Caco-2 (cell line): ENCODE measurements around the gene PHLDB1. TPM values are rescaled to one million over a fixed set of nuclear protein-coding genes. Genes with fewer than 3 reads are reported as not detected.

Source experiments
- BruUV-seq: library from RNA; stranded (reverse); fragments of 400-500 nt; replicated peaks from 2 replicates; lab custom pipeline; 2021; lab: Mats Ljungman, UMichigan
- CTCF ChIA-PET: fragments of 300-600 bp; sonication (Branson Sonifier 250); formaldehyde crosslinking; loops from one replicate; lab custom pipeline; 2022; ENCODE audit warnings: antibody characterized with exemption; lab: Charles Lee
- POLR2A ChIA-PET: fragments of 300-600 bp; sonication (Branson Sonifier 250); formaldehyde crosslinking; loops from one replicate; lab custom pipeline; 2022; ENCODE audit warnings: antibody characterized with exemption; lab: Charles Lee
- DNase-seq, 2 experiments: peaks; one replicate each; pipeline versions ENCODE4 v3.0.0 to v3.0.0-alpha.2; 2020 to 2022
- H3K27me3 ChIP-seq: replicated peaks from 2 replicates; pipeline ENCODE4 v1.6.0; 2011; ENCODE audit warnings: low read length; ENCODE audit not compliant: control insufficient read depth, insufficient read depth
- H3K36me3 ChIP-seq: 2 replicates; pipeline ENCODE4 v1.5.1; 2011; ENCODE audit warnings: low read length; ENCODE audit not compliant: control insufficient read depth, insufficient read depth
- H3K4me1 ChIP-seq: fragments of 250-450 bp; sonication (Bioruptor Pico); 2 replicates; pipeline ENCODE4 v1.5.1; 2020; ENCODE audit warnings: mild to moderate bottlenecking
- H3K4me3 ChIP-seq: 2 replicates; pipeline ENCODE4 v1.5.1; 2011; ENCODE audit warnings: low read depth, mild to moderate bottlenecking, control low read depth, low read length
- H3K9me3 ChIP-seq: fragments of 250-450 bp; sonication (Bioruptor Pico); 2 replicates; pipeline ENCODE4 v1.5.1; 2020; ENCODE audit warnings: mild to moderate bottlenecking, moderate library complexity
- H3K27ac Mint-ChIP-seq: one replicate; pipeline ENCODE4 v1.8.0; 2022; ENCODE audit warnings: mixed read lengths; ENCODE audit not compliant: unreplicated experiment
- H3K27me3 Mint-ChIP-seq: one replicate; pipeline ENCODE4 v1.8.0; 2022; ENCODE audit warnings: mixed read lengths; ENCODE audit not compliant: insufficient read depth, unreplicated experiment
- H3K36me3 Mint-ChIP-seq: one replicate; pipeline ENCODE4 v1.8.0; 2022; ENCODE audit warnings: mild to moderate bottlenecking, mixed read lengths; ENCODE audit not compliant: insufficient read depth, unreplicated experiment
- H3K4me1 Mint-ChIP-seq: one replicate; pipeline ENCODE4 v1.8.0; 2022; ENCODE audit warnings: low read depth, mixed read lengths; ENCODE audit not compliant: unreplicated experiment
- H3K4me3 Mint-ChIP-seq: one replicate; pipeline ENCODE4 v1.8.0; 2022; ENCODE audit warnings: mild to moderate bottlenecking, moderate library complexity, mixed read lengths; ENCODE audit not compliant: unreplicated experiment
- H3K9me3 Mint-ChIP-seq: one replicate; pipeline ENCODE4 v1.8.0; 2022; ENCODE audit warnings: mixed read lengths; ENCODE audit not compliant: unreplicated experiment
- intact Hi-C: fragments of 100-400 bp; cut with micrococcal nuclease; formaldehyde crosslinking; loops from one replicate; pipeline ENCODE4 v1.10.0; 2022; ENCODE audit not compliant: unreplicated experiment
- total RNA-seq: library from RNA; stranded (reverse); gene quantifications from 2 replicates; pipeline ENCODE4 v1.2.3, GENCODE V29; 2022
- TF ChIP-seq, protein P1 (sequence below), 2 experiments: fragments of 200-600 bp in 1 of 2; IDR thresholded peaks; 1 replicate in 1 of 2; 2 replicates in 1 of 2; pipeline versions ENCODE4 v1.5.1 to v1.8.0; 2011 to 2022; ENCODE audit warnings: antibody characterized with exemption in 1 of 2, control low read depth in 1 of 2, inconsistent platforms in 1 of 2, low read depth in 1 of 2, low read length in 1 of 2, mild to moderate bottlenecking in 1 of 2, moderate library complexity in 1 of 2; ENCODE audit not compliant: insufficient read depth in 1 of 2, severe bottlenecking in 1 of 2, unreplicated experiment in 1 of 2

PHLDB1 gene
- total RNA-seq, 1 experiment from 2014 or later, result 72.1 TPM

DNA sequence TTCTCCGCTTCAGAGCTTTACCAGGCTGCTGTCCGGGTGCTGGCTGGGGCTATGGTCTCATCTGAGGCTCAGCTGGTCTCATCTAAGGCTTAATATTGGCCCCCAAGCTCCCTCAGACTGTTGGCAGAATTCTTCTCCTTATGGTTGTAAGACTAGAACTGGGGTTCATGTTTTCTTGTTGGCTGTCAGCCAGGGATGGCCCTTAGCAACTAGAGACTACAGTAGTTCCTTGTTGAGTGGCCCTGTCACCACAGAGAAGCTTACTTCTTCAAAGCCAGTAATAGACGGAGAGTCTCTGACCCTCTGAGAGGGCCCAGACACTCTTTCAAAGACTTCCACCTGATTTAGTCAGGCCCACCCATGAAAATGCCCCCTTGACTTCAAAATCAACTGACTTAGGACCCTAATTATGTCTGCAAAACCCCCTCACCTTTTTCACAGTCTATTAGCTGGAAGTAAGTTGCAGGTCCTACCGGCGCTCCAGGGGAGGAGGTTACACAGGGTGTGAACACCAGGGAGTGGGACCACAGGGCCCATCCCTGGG lies 96.2 kb downstream of the PHLDB1 start:
- Histone ChIP-seq H3K27me3 (no peaks in the 10 kb centered on the region), H3K4me1 (peaks cover 5% of the 10 kb centered on the region; the same call in 1 of the 2 replicates), H3K9me3 (peaks cover 9% of the 10 kb centered on the region; the same call in 1 of the 2 replicates), H3K4me3 (no peak overlapping the region), H3K36me3 (no peaks in the 10 kb centered on the region)
- Mint-ChIP-seq H3K36me3 (no peaks in the 10 kb centered on the region), H3K27me3 (no peaks in the 10 kb centered on the region), H3K9me3 (peaks cover 17% of the 10 kb centered on the region), H3K27ac (no peak overlapping the region), H3K4me1 (no peaks in the 10 kb centered on the region), H3K4me3 (no peak overlapping the region)
- ChIA-PET POLR2A (no interaction called here), CTCF (no interaction called here)
- intact Hi-C loops, result no loop called here
- no TSS peak for BruUV-seq
- TF ChIP-seq, protein P1, sequence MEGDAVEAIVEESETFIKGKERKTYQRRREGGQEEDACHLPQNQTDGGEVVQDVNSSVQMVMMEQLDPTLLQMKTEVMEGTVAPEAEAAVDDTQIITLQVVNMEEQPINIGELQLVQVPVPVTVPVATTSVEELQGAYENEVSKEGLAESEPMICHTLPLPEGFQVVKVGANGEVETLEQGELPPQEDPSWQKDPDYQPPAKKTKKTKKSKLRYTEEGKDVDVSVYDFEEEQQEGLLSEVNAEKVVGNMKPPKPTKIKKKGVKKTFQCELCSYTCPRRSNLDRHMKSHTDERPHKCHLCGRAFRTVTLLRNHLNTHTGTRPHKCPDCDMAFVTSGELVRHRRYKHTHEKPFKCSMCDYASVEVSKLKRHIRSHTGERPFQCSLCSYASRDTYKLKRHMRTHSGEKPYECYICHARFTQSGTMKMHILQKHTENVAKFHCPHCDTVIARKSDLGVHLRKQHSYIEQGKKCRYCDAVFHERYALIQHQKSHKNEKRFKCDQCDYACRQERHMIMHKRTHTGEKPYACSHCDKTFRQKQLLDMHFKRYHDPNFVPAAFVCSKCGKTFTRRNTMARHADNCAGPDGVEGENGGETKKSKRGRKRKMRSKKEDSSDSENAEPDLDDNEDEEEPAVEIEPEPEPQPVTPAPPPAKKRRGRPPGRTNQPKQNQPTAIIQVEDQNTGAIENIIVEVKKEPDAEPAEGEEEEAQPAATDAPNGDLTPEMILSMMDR (IDR thresholded peaks at IDR 0.05; ENCODE audit: insufficient read depth in 1 of 2, low read depth in 1 of 2, low read length in 1 of 2, severe bottlenecking in 1 of 2, unreplicated experiment in 1 of 2), result no peak
- peak in 1 of 2 experiments; percentile 23 for DNase-seq

DNA sequence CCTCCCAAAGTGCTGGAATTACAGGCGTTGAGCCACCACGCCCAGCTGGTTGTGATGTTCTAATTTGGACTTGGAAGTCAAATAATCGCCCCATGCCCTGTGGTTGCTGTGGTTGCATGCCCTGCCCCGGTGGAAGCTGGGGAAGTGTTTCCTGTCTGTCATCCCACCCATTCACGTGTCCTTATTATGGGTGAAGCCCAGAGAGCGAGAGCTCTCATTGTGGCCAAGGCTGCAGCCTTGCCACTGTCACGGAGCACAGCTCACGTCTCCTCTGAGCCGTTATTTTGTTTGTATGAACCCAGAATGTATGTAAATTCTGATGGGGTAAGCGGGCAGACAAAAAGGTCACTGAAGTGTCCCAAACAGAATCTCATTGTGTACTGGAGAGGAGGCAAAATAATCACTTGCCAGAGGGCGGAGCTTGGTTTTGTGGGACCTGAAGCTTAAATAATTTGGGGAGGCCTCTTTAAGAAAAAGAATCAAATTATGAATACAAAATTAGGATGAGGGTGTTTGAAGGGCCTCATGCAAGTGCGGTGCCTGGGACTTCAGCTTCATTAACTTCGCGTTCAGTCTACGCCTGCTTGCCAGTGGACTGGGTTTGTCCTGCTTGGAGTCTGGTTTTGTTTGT lies 97.8 kb downstream of the PHLDB1 start:
- Mint-ChIP-seq H3K27ac (no peak overlapping the region), H3K36me3 (no peaks in the 10 kb centered on the region), H3K27me3 (no peaks in the 10 kb centered on the region), H3K4me3 (no peak overlapping the region), H3K4me1 (no peaks in the 10 kb centered on the region), H3K9me3 (peaks cover 5% of the 10 kb centered on the region)
- H3K4me1 ChIP-seq, result peaks cover 5% of the 10 kb centered on the region; the same call in 1 of the 2 replicates
- peaks cover 8% of the 10 kb centered on the region; the same call in 1 of the 2 replicates for H3K9me3 ChIP-seq
- CTCF ChIA-PET, result interaction anchor here (0.6 kb wide), 1 partner anchor 54 kb away, joined by 3 read pairs; no protein-coding TSS in a partner anchor
- no peaks in the 10 kb centered on the region for H3K27me3 ChIP-seq
- TF ChIP-seq, protein P1 (IDR thresholded peaks at IDR 0.05; ENCODE audit: insufficient read depth in 1 of 2, low read depth in 1 of 2, low read length in 1 of 2, severe bottlenecking in 1 of 2, unreplicated experiment in 1 of 2), result no peak
- no peaks in the 10 kb centered on the region for H3K36me3 ChIP-seq
- no TSS peak for BruUV-seq
- H3K4me3 ChIP-seq, result no peak overlapping the region
- intact Hi-C loops, result no loop called here
- no peak for DNase-seq
- POLR2A ChIA-PET, result no interaction called here

DNA sequence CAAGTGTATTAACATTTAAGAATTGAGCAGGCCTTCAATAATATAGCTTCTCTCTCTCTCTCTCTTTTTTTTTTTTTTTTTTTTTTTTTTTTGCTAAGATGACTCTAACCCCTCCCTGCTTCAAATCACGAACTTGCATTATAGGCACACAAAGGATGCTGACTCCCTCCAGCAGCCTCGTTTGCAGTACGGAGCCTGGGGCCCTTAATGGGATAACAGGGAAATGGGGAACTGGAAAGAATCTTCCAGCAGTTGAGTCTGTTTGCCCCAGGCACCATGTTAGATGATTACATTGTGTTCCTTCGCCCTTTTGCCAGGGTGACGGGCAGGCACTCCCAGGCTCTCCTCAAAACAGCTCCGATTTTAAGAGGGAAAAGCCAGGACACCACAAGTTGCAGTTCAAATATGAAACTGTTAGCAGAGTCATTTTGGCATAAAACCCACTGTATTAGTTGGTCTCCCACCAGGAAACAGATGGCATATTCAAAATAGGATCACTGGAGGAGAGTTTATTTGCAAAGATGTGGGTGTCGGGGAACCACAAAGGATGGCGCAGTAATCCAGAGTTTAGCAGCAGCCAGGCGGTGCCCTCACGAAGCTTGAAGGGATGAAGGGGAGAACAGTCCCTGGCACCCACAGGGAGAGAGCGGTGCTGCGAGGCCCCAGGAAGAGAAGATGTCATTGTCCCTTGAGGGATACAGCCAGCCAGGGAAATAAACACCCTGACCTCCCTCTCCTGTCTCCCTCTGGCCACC lies 98.6 kb downstream of the PHLDB1 start:
- no peaks in the 10 kb centered on the region for H3K27me3 ChIP-seq
- POLR2A ChIA-PET, result no interaction called here
- peaks cover 5% of the 10 kb centered on the region; the same call in 1 of the 2 replicates for H3K4me1 ChIP-seq
- Mint-ChIP-seq H3K36me3 (no peaks in the 10 kb centered on the region), H3K9me3 (no peaks in the 10 kb centered on the region), H3K4me3 (no peak overlapping the region), H3K27me3 (no peaks in the 10 kb centered on the region), H3K4me1 (no peaks in the 10 kb centered on the region), H3K27ac (peak overlapping the region; percentile 15)
- TF ChIP-seq, protein P1 (IDR thresholded peaks at IDR 0.05; ENCODE audit: insufficient read depth in 1 of 2, low read depth in 1 of 2, low read length in 1 of 2, severe bottlenecking in 1 of 2, unreplicated experiment in 1 of 2), result no peak
- H3K36me3 ChIP-seq, result no peaks in the 10 kb centered on the region
- DNase-seq, result no peak
- BruUV-seq, result no TSS peak
- no peak overlapping the region for H3K4me3 ChIP-seq
- intact Hi-C loops, result no loop called here
- peaks cover under 1% of the 10 kb centered on the region; the same call in 1 of the 2 replicates for H3K9me3 ChIP-seq
- CTCF ChIA-PET, result interaction anchor here (0.6 kb wide), 1 partner anchor 53 kb away, joined by 3 read pairs; no protein-coding TSS in a partner anchor
